Thoracic aorta (tissue), 2 donors: ENCODE measurements around the gene YKT6. TPM values are rescaled to one million over a fixed set of nuclear protein-coding genes. Genes with fewer than 3 reads are reported as not detected.

Source experiments
- ATAC-seq: fragments of 150-250 bp; one replicate; pipeline ENCODE4 v1.8.0; 2017; ENCODE audit warnings: low read depth; ENCODE audit not compliant: insufficient number of reproducible peaks, low FRiP score
- DNase-seq: peaks from one replicate; pipeline ENCODE4 v3.0.0-alpha.2; 2020; ENCODE audit warnings: low spot score
- H3K27ac ChIP-seq, 2 donors: fragments of 200-600 bp; sonication (generic); 1 replicate in 1 of 2; 2 replicates in 1 of 2; pipeline ENCODE4 v1.5.1; 2016; ENCODE audit warnings: mild to moderate bottlenecking in 2 of 2, moderate library complexity in 2 of 2
- H3K27me3 ChIP-seq: fragments of 200-600 bp; sonication (generic); replicated peaks from 2 replicates; pipeline ENCODE4 v1.6.0; 2016; ENCODE audit warnings: mild to moderate bottlenecking; ENCODE audit not compliant: insufficient read depth
- H3K36me3 ChIP-seq: fragments of 200-600 bp; sonication (generic); one replicate; pipeline ENCODE4 v1.5.1; 2016
- H3K4me1 ChIP-seq, 2 donors: fragments of 200-600 bp; sonication (generic); 1 replicate in 1 of 2; 2 replicates in 1 of 2; pipeline versions ENCODE4 v1.5.1 to v1.6.0; 2016; ENCODE audit warnings: low read depth in 2 of 2, mild to moderate bottlenecking in 1 of 2; ENCODE audit not compliant: control insufficient read depth in 1 of 2
- H3K4me3 ChIP-seq: fragments of 200-600 bp; sonication (generic); 2 replicates; pipeline ENCODE4 v1.5.1; 2016; ENCODE audit warnings: mild to moderate bottlenecking
- H3K9me3 ChIP-seq: fragments of 200-600 bp; sonication (generic); 2 replicates; pipeline ENCODE4 v1.5.1; 2016
- total RNA-seq, 2 donors: library from RNA; depleted of rRNA; stranded (reverse); fragments of >200 nt; gene quantifications; one replicate each; pipeline versions ENCODE4 v1.1.0 to v1.2.3, GENCODE V29; 2016
- TF ChIP-seq, protein P1 (sequence below): fragments of 200-600 bp; sonication (generic); IDR thresholded peaks from one replicate; pipeline ENCODE4 v1.5.1; 2019; ENCODE audit warnings: antibody characterized with exemption

YKT6 gene
- total RNA-seq, 2 donors from 2014 or later, result 62.0 to 69.6 TPM

DNA sequence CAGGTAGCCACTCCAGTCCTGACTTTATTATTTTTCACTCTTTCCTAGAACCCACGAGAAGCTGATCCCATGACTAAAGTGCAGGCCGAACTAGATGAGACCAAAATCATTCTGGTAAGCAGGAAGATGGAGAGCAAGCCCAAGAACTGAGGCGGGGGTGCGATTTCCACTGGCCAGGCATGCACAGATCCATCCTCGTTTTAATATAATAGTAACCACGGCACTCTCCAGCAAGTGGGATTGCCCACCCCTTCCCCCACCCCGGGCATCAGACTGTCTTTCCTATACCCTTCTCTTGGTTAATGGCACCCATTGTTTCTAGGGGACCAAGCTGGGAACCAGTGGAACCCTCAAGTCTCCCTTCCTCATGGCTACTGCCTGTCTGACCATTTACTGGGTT is 7.3 kb downstream of the YKT6 start:
- no peak for DNase-seq
- peaks cover 66% of the 10 kb centered on the region for H3K36me3 ChIP-seq

GRCh38 chr7:44210107-44210506 is 9.3 kb downstream of the YKT6 start:
- Histone ChIP-seq H3K9me3 (no peaks in the 10 kb centered on the region), H3K27me3 (no peaks in the 10 kb centered on the region), H3K4me1 (no peaks in the 10 kb centered on the region), H3K36me3 (peaks cover 70% of the 10 kb centered on the region), H3K27ac (no peak overlapping the region), H3K4me3 (no peak overlapping the region)
- no peak for DNase-seq
- no peak for ATAC-seq
- TF ChIP-seq, protein P1, sequence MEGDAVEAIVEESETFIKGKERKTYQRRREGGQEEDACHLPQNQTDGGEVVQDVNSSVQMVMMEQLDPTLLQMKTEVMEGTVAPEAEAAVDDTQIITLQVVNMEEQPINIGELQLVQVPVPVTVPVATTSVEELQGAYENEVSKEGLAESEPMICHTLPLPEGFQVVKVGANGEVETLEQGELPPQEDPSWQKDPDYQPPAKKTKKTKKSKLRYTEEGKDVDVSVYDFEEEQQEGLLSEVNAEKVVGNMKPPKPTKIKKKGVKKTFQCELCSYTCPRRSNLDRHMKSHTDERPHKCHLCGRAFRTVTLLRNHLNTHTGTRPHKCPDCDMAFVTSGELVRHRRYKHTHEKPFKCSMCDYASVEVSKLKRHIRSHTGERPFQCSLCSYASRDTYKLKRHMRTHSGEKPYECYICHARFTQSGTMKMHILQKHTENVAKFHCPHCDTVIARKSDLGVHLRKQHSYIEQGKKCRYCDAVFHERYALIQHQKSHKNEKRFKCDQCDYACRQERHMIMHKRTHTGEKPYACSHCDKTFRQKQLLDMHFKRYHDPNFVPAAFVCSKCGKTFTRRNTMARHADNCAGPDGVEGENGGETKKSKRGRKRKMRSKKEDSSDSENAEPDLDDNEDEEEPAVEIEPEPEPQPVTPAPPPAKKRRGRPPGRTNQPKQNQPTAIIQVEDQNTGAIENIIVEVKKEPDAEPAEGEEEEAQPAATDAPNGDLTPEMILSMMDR, result no peak

More for the DNA sequence above, 7.3 kb downstream of the YKT6 start:
- Histone ChIP-seq H3K27me3 (no peaks in the 10 kb centered on the region), H3K4me3 (no peak overlapping the region), H3K27ac (no peak overlapping the region), H3K4me1 (peaks cover 0 to 7% of the 10 kb centered on the region in 2 donors), H3K9me3 (no peaks in the 10 kb centered on the region)
- TF ChIP-seq, protein P1, result no peak
- no peak for ATAC-seq

GRCh38 chr7:44211126-44211675 is 10.4 kb downstream of the YKT6 start:
- Histone ChIP-seq H3K36me3 (peaks cover 59% of the 10 kb centered on the region), H3K27me3 (no peaks in the 10 kb centered on the region), H3K9me3 (no peaks in the 10 kb centered on the region), H3K4me3 (no peak overlapping the region), H3K27ac (no peak overlapping the region), H3K4me1 (no peaks in the 10 kb centered on the region)
- TF ChIP-seq, protein P1, result no peak
- no peak for DNase-seq
- no peak for ATAC-seq

DNA sequence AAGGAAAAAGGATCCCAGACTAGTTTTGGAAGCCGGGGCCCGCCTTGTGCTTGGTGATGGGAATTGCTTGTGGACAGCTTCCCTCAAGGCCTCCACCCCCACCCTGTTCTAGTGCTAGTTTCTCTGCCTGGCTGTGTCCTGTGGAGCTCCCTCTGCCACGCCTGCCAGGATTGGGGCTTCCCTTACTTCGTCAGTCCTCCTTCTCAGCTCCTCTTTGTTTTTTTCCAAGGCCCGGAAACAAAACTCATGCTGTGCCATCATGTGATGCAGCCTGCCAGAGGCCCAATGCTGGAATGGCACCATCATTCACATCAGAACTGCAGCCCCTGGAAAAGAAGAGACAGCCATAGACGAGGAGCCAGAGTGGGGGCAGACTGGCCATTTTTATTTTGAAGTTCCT is 11.2 kb downstream of the YKT6 start:
- Histone ChIP-seq H3K9me3 (no peaks in the 10 kb centered on the region), H3K36me3 (peaks cover 53% of the 10 kb centered on the region), H3K4me3 (no peak overlapping the region), H3K27ac (no peak overlapping the region), H3K4me1 (no peaks in the 10 kb centered on the region), H3K27me3 (no peaks in the 10 kb centered on the region)
- ATAC-seq (no peak), DNase-seq (no peak)
- TF ChIP-seq, protein P1, result no peak

GRCh38 chr7:44212581-44213184 is 11.9 kb downstream of the YKT6 start:
- Histone ChIP-seq H3K27ac (no peak overlapping the region), H3K4me1 (no peaks in the 10 kb centered on the region), H3K4me3 (no peak overlapping the region), H3K9me3 (no peaks in the 10 kb centered on the region), H3K27me3 (no peaks in the 10 kb centered on the region), H3K36me3 (peaks cover 49% of the 10 kb centered on the region)
- DNase-seq, result no peak
- no peak for ATAC-seq
- TF ChIP-seq, protein P1, result no peak
